MG63 (cell line): Measurements from ENCODE around the gene WEE1. TPM values are rescaled to one million over a fixed set of nuclear protein-coding genes. Genes with fewer than 3 reads are reported as not detected.
"Not testable (repeated sequence)": the region's sequence is repeated elsewhere in the genome, so short reads cannot be mapped to it uniquely, and the experiment has no call there.

Source experiments
- DNase-seq: peaks from one replicate; pipeline ENCODE4 v3.0.0-alpha.2; 2020
- H3K27me3 ChIP-seq: fragments of 250-450 bp; sonication (Bioruptor Pico); 2 replicates; pipeline ENCODE4 v1.5.1; 2020; ENCODE audit warnings: mild to moderate bottlenecking, moderate library complexity
- H3K36me3 ChIP-seq: fragments of 250-450 bp; sonication (Bioruptor Pico); 2 replicates; pipeline ENCODE4 v1.5.1; 2020; ENCODE audit warnings: mild to moderate bottlenecking, moderate library complexity
- H3K4me3 ChIP-seq: fragments of 250-450 bp; sonication (Bioruptor Pico); 2 replicates; pipeline ENCODE4 v1.5.1; 2020; ENCODE audit warnings: mild to moderate bottlenecking, moderate library complexity
- H3K9me3 ChIP-seq: fragments of 250-450 bp; sonication (Bioruptor Pico); 2 replicates; pipeline ENCODE4 v1.5.1; 2020; ENCODE audit warnings: mild to moderate bottlenecking, moderate library complexity
- total RNA-seq: library from RNA; depleted of rRNA; stranded (reverse); fragments of >200 nt; shearing (Covaris generic); gene quantifications from 2 replicates; pipeline ENCODE4 v1.2.3, GENCODE V29; 2014; ENCODE audit warnings: low replicate concordance

Gene WEE1
- total RNA-seq, 1 experiment from 2014 or later = 35.6 TPM

GRCh38 chr11:9575260-9576240, 2.1 kb downstream of the WEE1 start:
- Histone ChIP-seq H3K36me3 (peaks cover 58% of the 10 kb centered on the region), H3K4me3 (peak overlapping the region; percentile 82), H3K9me3 (no peaks in the 10 kb centered on the region), H3K27me3 (no peaks in the 10 kb centered on the region)
- peak; percentile 76 for DNase-seq

DNA sequence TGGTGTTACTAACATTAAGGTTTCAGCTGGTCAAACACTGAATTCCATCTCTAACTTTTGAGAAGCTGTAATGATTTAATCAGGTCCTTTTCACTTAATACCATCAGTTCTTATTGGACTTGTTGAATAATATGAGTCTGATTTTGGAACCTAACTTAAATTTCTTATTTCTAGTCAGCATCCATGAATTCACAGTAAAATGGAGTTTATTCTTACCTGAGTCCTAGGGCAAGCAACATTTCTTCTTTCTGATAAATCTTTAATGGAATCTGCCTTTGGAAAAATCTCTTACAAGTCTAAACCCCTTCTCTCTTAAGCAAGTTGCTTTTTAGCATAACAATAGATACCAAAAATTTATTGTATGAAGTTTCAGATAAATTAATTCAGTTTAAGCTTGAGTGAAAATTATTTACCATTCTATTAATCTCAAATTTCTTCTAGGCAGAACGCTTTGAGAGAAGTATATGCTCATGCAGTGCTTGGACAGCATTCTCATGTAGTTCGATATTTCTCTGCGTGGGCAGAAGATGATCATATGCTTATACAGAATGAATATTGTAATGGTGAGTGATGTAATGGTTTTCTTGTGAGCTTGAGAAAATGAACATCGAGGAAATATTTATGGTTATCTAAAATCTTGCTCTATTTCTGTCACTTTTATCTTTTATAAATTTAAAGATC, 3.4 kb downstream of the WEE1 start:
- peaks cover 71% of the 10 kb centered on the region for H3K36me3 ChIP-seq
- peak overlapping the region; percentile 82 for H3K4me3 ChIP-seq
- no peaks in the 10 kb centered on the region for H3K9me3 ChIP-seq
- H3K27me3 ChIP-seq = no peaks in the 10 kb centered on the region
- DNase-seq = no peak

DNA sequence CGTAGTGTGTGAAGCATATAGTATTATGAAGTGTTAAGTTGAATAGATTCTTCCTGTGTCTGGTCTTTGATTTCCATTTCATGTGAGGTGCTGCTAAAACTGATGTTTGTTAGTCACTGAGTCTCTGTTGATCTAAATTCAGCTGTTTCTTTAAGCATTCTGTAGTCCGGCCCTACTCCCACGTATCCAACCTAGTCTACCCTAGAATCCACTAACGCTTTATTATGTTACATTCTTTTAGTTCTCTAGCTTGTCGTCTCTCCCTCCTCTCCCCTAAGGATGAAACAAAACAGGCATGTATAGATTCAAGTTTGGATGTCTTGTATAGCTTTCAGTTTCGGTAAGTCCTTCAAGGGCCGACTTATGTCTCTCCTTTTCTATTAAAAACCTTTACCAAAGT, 4.1 kb downstream of the WEE1 start:
- DNase-seq = no peak
- H3K36me3 ChIP-seq = peaks cover 78% of the 10 kb centered on the region
- no peaks in the 10 kb centered on the region for H3K27me3 ChIP-seq
- H3K9me3 ChIP-seq = no peaks in the 10 kb centered on the region
- H3K4me3 ChIP-seq = peak overlapping the region; percentile 82

- peaks cover 91% of the 10 kb centered on the region for H3K36me3 ChIP-seq
- no peaks in the 10 kb centered on the region for H3K9me3 ChIP-seq
- no peak for DNase-seq
- no peaks in the 10 kb centered on the region for H3K27me3 ChIP-seq
- no peak overlapping the region for H3K4me3 ChIP-seq
These were observed 7.4 kb downstream of the WEE1 start for GRCh38 chr11:9580894-9581293.

DNA sequence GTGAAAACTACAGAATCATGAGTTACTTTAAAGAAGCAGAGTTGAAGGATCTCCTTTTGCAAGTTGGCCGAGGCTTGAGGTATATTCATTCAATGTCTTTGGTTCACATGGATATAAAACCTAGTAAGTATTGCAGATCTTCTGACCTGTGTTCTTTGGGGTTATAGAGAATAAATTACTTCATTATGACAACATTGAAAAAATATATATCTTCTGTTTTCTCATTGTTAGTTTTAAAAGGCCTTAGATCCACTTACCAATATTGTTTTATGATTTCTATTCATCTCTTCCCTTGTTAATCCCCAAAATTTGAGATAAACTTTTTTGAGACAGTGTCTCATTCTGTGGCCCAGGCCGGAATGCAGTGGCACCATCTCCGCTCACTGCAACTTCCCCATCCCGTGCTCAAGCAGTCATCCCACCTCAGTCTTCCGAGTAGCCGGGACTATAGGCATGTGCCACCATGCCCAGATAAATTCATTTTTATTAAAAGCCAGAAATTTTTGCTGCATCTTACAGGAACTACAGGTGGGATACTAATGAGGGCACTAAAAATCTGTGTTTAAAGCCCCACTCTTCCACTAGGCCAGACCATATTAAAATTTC, 8.2 kb downstream of the WEE1 start:
- no peaks in the 10 kb centered on the region for H3K9me3 ChIP-seq
- no peak for DNase-seq
- no peaks in the 10 kb centered on the region for H3K27me3 ChIP-seq
- no peak overlapping the region for H3K4me3 ChIP-seq
- H3K36me3 ChIP-seq = peaks cover 91% of the 10 kb centered on the region

DNA sequence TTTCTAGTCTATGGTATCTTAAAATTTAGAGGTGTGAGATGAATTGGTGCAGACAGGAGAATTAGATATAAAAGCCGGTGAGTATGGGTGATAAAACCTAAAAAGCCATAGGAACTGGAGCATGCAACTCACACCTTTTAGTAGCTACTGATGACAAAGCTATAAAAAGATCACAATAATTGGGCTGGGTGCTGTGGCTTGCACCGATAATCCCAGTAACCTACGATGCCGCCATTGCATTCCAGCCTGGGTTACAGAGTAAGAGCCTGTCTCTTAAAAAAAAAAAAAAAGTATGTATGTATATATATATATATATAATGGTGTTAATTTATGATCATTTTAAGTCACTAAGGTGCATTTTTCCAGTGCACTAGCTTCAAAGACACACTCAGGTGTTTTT, 17.2 kb downstream of the WEE1 start:
- peaks cover 46% of the 10 kb centered on the region for H3K36me3 ChIP-seq
- DNase-seq = no peak
- no peaks in the 10 kb centered on the region for H3K9me3 ChIP-seq
- H3K4me3 ChIP-seq = no peak overlapping the region
- no peaks in the 10 kb centered on the region for H3K27me3 ChIP-seq

- no peak for DNase-seq
- Histone ChIP-seq H3K27me3 (no peaks in the 10 kb centered on the region), H3K9me3 (no peaks in the 10 kb centered on the region), H3K4me3 (no peak overlapping the region), H3K36me3 (peaks cover 12% of the 10 kb centered on the region)
These were observed 21.0 kb downstream of the WEE1 start for GRCh38 chr11:9594267-9595046.

GRCh38 chr11:9596926-9597464, 23.5 kb downstream of the WEE1 start:
- Histone ChIP-seq H3K4me3 (no peak overlapping the region), H3K36me3 (no peaks in the 10 kb centered on the region), H3K27me3 (no peaks in the 10 kb centered on the region), H3K9me3 (no peaks in the 10 kb centered on the region)
- DNase-seq = no peak

DNA sequence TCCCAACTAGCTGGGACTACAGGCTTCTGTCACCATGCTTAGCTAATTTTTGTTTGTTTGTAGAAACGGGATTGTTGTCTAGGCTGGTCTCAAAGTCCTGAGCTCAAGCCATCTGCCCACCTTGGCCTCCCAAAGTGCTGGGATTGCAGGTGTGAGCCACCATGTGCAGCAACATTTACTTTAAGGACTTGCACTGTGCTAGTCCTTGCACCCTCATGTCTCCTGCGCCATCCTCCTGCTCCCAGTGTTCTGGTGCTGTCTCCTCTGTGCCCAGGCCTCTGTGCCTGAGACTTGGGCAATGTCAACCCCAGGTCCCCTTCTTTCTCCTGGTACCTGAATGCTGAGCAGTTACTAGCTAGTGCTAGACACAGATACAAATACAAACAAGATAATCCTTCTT, 26.7 kb downstream of the WEE1 start:
- Histone ChIP-seq H3K36me3 (no peaks in the 10 kb centered on the region), H3K4me3 (no peak overlapping the region), H3K27me3 (no peaks in the 10 kb centered on the region), H3K9me3 (no peaks in the 10 kb centered on the region)
- no peak for DNase-seq

DNA sequence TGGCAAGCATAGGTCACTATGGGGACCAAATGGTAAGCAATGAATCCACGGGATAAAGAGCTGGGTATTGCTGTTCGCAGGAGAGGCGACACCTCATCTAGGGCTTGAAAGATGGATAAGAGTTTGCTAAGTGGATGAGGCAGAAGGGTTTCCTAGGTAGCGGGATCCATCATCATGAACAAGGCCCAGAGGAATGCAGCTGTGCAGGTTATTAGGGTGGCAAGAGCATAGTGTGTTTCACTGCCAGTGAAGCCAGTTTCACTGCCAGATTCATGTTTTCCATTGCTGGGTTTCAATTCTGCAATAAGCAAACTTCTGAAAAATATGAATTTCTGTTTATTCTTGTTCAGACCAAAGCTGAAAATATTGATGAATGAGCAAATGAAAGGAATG, 27.2 kb downstream of the WEE1 start:
- DNase-seq = no peak
- no peaks in the 10 kb centered on the region for H3K36me3 ChIP-seq
- no peaks in the 10 kb centered on the region for H3K9me3 ChIP-seq
- no peaks in the 10 kb centered on the region for H3K27me3 ChIP-seq
- H3K4me3 ChIP-seq = no peak overlapping the region

- Histone ChIP-seq H3K36me3 (no peaks in the 10 kb centered on the region), H3K27me3 (no peaks in the 10 kb centered on the region), H3K9me3 (no peaks in the 10 kb centered on the region), H3K4me3 (no peak overlapping the region)
- DNase-seq = no peak
These were observed 27.8 kb downstream of the WEE1 start for GRCh38 chr11:9601037-9601875.

DNA sequence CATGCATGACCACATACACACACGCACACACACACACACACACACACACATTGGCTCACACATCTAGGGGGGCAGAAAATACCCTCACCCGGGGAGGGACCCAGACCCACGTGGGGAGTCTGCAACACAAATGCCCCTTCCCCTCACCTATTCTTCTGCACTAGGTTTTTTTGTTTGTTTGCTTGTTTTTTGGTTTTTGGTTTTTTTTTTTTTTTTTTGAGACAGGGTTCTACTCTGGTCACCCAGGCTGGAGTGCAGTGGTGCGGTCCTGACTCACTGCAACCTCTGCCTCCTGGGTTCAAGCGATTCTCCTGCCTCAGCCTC, 28.4 kb downstream of the WEE1 start:
- Histone ChIP-seq H3K9me3 (no peaks in the 10 kb centered on the region), H3K4me3 (no peak overlapping the region)

DNA sequence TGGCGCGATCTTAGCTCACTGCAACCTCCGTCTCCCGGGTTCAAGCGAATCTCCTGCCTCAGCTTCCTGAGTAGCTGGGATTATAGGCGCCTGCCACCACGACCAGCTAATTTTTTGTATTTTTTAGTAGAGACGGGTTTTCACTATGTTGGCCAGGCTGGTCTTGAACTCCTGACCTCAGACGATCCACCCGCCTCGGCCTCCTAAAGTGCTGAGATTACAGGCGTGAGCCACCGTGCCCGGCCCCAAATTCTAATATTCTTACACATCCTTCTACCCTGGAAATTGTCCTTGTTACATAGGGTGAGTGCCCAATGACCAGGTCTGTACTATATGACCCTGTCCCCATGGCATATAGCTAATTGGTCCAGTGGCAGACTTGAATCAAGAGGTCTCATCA, 29.7 kb downstream of the WEE1 start:
- not testable (repeated sequence) for H3K36me3 ChIP-seq, H3K27me3 ChIP-seq, H3K9me3 ChIP-seq, DNase-seq, H3K4me3 ChIP-seq

More for the DNA sequence above, 28.4 kb downstream of the WEE1 start:
- Histone ChIP-seq H3K27me3 (no peaks in the 10 kb centered on the region), H3K36me3 (no peaks in the 10 kb centered on the region)
- DNase-seq = no peak

DNA sequence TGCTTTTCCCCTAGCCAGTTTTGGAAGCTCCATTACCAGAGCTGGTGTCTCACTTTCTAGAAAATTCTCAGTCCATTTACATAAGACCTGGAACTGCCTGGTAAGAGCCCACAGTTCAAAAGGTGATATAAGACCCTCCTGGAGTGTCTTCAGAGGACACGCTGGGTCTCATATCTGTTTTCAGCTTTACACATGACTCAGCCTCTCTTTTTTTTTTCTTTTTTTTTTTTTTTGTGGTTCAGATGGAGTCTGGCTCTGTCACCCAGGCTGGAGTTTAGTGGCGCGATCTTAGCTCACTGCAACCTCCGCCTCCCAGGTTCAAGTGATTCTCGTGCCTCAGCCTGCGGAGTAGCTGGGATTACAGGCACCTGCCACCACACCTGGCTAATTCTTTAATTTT, 30.7 kb downstream of the WEE1 start:
- Histone ChIP-seq H3K9me3 (no peaks in the 10 kb centered on the region), H3K4me3 (no peak overlapping the region), H3K27me3 (no peaks in the 10 kb centered on the region), H3K36me3 (no peaks in the 10 kb centered on the region)
- DNase-seq = no peak

DNA sequence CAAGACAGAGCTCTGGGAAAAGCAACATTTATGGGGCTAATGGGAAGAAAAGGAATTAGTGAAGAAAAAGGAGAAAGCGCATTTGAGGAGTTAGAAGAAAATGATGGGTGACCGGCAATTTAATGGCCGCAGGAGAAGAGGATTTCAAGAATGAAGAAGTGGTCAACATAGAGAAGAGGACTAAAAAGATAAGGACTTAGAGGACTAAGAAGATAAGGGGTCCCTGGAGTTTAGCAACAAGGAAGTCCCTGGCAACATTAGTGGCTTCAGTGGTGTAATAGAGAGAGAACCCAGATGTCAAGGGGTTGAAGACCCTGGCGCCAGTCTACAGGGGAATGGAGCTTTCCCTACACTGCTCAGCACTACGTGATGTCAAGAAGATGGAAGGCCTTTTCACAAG, 32.3 kb downstream of the WEE1 start:
- Histone ChIP-seq H3K4me3 (no peak overlapping the region), H3K27me3 (no peaks in the 10 kb centered on the region), H3K9me3 (peaks cover 3% of the 10 kb centered on the region), H3K36me3 (no peaks in the 10 kb centered on the region)
- DNase-seq = no peak
